H1 (cell line): ENCODE results near the gene STK32C. TPM values are rescaled to one million over a fixed set of nuclear protein-coding genes. Genes with fewer than 3 reads are reported as not detected.

Experiments
- CTCF ChIA-PET: fragments of 300-600 bp; sonication (Branson Sonifier 250); formaldehyde crosslinking; loops from one replicate; lab custom pipeline; 2021; ENCODE audit not compliant: partially characterized antibody; lab: Charles Lee
- POLR2A ChIA-PET: fragments of 300-600 bp; sonication (Branson Sonifier 250); formaldehyde crosslinking; loops from one replicate; lab custom pipeline; 2021; ENCODE audit warnings: inconsistent platforms; ENCODE audit not compliant: partially characterized antibody; lab: Charles Lee
- DNase-seq, 2 experiments: peaks; one replicate each; pipeline versions ENCODE4 v3.0.0 to v3.0.0-alpha.2; 2010 to 2022; ENCODE audit warnings: low spot score in 2 of 2, low read depth in 1 of 2, mixed read lengths in 1 of 2
- FAIRE-seq: peaks from 2 replicates; lab custom pipeline; 2011; peaks lifted over from hg19 to GRCh38; lab: Jason Lieb, UNC
- H2AFZ ChIP-seq: 2 replicates; pipeline ENCODE4 v1.8.1; 2012; ENCODE audit warnings: low read length, inconsistent platforms
- H2AK5ac ChIP-seq: 2 replicates; pipeline ENCODE4 v1.6.1; 2013; ENCODE audit warnings: low read depth, low read length
- H2BK120ac ChIP-seq: replicated peaks from 2 replicates; pipeline ENCODE3; 2013; ENCODE audit warnings: low read depth, low read length, inconsistent platforms
- H2BK12ac ChIP-seq: 2 replicates; pipeline ENCODE4 v1.6.1; 2013; ENCODE audit warnings: low read depth, low read length
- H2BK15ac ChIP-seq: 2 replicates; pipeline ENCODE4 v1.6.1; 2013; ENCODE audit warnings: low read length
- H2BK20ac ChIP-seq: 2 replicates; pipeline ENCODE4 v1.6.1; 2013; ENCODE audit warnings: low read length
- H2BK5ac ChIP-seq: 2 replicates; pipeline ENCODE4 v1.6.1; 2013; ENCODE audit warnings: low read depth, low read length
- H3K14ac ChIP-seq: 2 replicates; pipeline ENCODE4 v1.6.1; 2013; ENCODE audit warnings: inconsistent platforms; ENCODE audit not compliant: insufficient read length
- H3K18ac ChIP-seq: 2 replicates; pipeline ENCODE4 v1.6.1; 2013; ENCODE audit warnings: low read length; ENCODE audit errors: extremely low read depth
- H3K23ac ChIP-seq: 2 replicates; pipeline ENCODE4 v1.6.1; 2013; ENCODE audit warnings: inconsistent platforms; ENCODE audit not compliant: insufficient read length
- H3K23me2 ChIP-seq: 2 replicates; pipeline ENCODE4 v1.6.1; 2013; ENCODE audit warnings: low read depth, low read length
- H3K27ac ChIP-seq: 2 replicates; pipeline ENCODE4 v1.6.1; 2011; ENCODE audit warnings: low read depth, low read length, inconsistent platforms
- H3K27me3 ChIP-seq, 4 experiments: replicated peaks in 1 of 4; 1 replicate in 1 of 4; 2 replicates in 3 of 4; pipeline versions ENCODE4 v1.6.1 to v1.8.1; 2011 to 2013; ENCODE audit warnings: low read length in 3 of 4, mild to moderate bottlenecking in 3 of 4, inconsistent platforms in 2 of 4, mixed read lengths in 2 of 4, moderate library complexity in 1 of 4; ENCODE audit not compliant: control insufficient read depth in 3 of 4, insufficient read depth in 3 of 4; ENCODE audit errors: extremely low read depth in 1 of 4
- H3K36me3 ChIP-seq, 4 experiments: 2 replicates each; pipeline versions ENCODE4 v1.6.1 to v1.8.1; 2011 to 2013; ENCODE audit warnings: mild to moderate bottlenecking in 4 of 4, low read length in 3 of 4, moderate library complexity in 2 of 4, control low read depth in 1 of 4, inconsistent platforms in 1 of 4; ENCODE audit not compliant: insufficient read depth in 4 of 4, control insufficient read depth in 2 of 4
- H3K4ac ChIP-seq: replicated peaks from 2 replicates; pipeline ENCODE3; 2013; ENCODE audit warnings: low read length, low read depth, mixed read lengths, inconsistent platforms; ENCODE audit not compliant: insufficient read length
- H3K4me1 ChIP-seq, 4 experiments: replicated peaks in 1 of 4; 1 replicate in 1 of 4; 2 replicates in 3 of 4; pipeline versions ENCODE4 v1.6.1 to v1.8.1; 2011 to 2013; ENCODE audit warnings: low read length in 3 of 4, inconsistent platforms in 2 of 4, mixed read lengths in 1 of 4; ENCODE audit not compliant: insufficient read depth in 4 of 4, control insufficient read depth in 3 of 4
- H3K4me2 ChIP-seq, 2 experiments: 2 replicates each; pipeline versions ENCODE4 v1.6.1 to v1.8.1; 2011 to 2013; ENCODE audit warnings: low read depth in 2 of 2, low read length in 2 of 2, control low read depth in 1 of 2, inconsistent platforms in 1 of 2, mild to moderate bottlenecking in 1 of 2; ENCODE audit not compliant: insufficient read depth in 1 of 2
- H3K4me3 ChIP-seq, 4 experiments: fragments of 200-600, 300-600 bp in 1 of 4; sonication (generic), shearing (Covaris generic), sonication (Bioruptor Twin) in 1 of 4; 2 replicates each; pipeline versions ENCODE4 v1.5.1 to v1.8.1; 2011 to 2016; ENCODE audit warnings: low read length in 4 of 4, low read depth in 3 of 4, control low read depth in 2 of 4, inconsistent platforms in 2 of 4, mild to moderate bottlenecking in 2 of 4, mixed read lengths in 1 of 4, moderate library complexity in 1 of 4; ENCODE audit not compliant: insufficient read depth in 2 of 4; ENCODE audit errors: extremely low read depth in 1 of 4
- H3K56ac ChIP-seq: replicated peaks from 2 replicates; pipeline ENCODE3; 2013; ENCODE audit warnings: low read depth, mild to moderate bottlenecking, mixed read lengths, low read length, inconsistent platforms; ENCODE audit not compliant: insufficient read length
- H3K79me1 ChIP-seq: 2 replicates; pipeline ENCODE4 v1.6.1; 2013; ENCODE audit warnings: low read depth, low read length, control low read depth
- H3K79me2 ChIP-seq, 2 experiments: 2 replicates each; pipeline versions ENCODE4 v1.6.1 to v1.8.1; 2012 to 2013; ENCODE audit warnings: low read length in 2 of 2, mild to moderate bottlenecking in 2 of 2, inconsistent platforms in 1 of 2; ENCODE audit not compliant: insufficient read depth in 2 of 2, control insufficient read depth in 1 of 2
- H3K9ac ChIP-seq, 4 experiments: replicated peaks in 1 of 4; 1 replicate in 1 of 4; 2 replicates in 3 of 4; pipeline versions ENCODE4 v1.6.1 to v1.8.1; 2011 to 2013; ENCODE audit warnings: low read depth in 3 of 4, low read length in 3 of 4, control low read depth in 2 of 4, mild to moderate bottlenecking in 2 of 4, moderate library complexity in 2 of 4, inconsistent platforms in 1 of 4; ENCODE audit errors: extremely low read depth in 1 of 4
- H3K9me3 ChIP-seq, 2 experiments: 2 replicates each; pipeline versions ENCODE4 v1.6.1 to v1.8.1; 2012 to 2013; ENCODE audit warnings: mild to moderate bottlenecking in 2 of 2, moderate library complexity in 2 of 2, control low read depth in 1 of 2, inconsistent platforms in 1 of 2, low read depth in 1 of 2, low read length in 1 of 2, mixed read lengths in 1 of 2; ENCODE audit not compliant: insufficient read depth in 2 of 2
- H4K20me1 ChIP-seq, 2 experiments: replicated peaks in 1 of 2; 2 replicates each; pipeline versions ENCODE3 to v1.8.1; 2011 to 2013; ENCODE audit warnings: inconsistent platforms in 2 of 2, low read length in 2 of 2, mild to moderate bottlenecking in 1 of 2; ENCODE audit not compliant: insufficient read depth in 2 of 2, control insufficient read depth in 1 of 2
- H4K5ac ChIP-seq: 2 replicates; pipeline ENCODE4 v1.6.1; 2013; ENCODE audit warnings: low read length, low read depth, mixed read lengths, inconsistent platforms; ENCODE audit not compliant: insufficient read length
- H4K8ac ChIP-seq: 2 replicates; pipeline ENCODE4 v1.8.0; 2013; ENCODE audit warnings: mild to moderate bottlenecking, moderate library complexity, low read length, inconsistent platforms; ENCODE audit not compliant: insufficient read depth; ENCODE audit errors: extremely low read depth
- H4K91ac ChIP-seq: replicated peaks from 2 replicates; pipeline ENCODE3; 2013; ENCODE audit warnings: low read length, mixed read lengths, inconsistent platforms; ENCODE audit not compliant: insufficient read length
- CBX8 ChIP-seq: fragments of 300-800, 300-1000 bp; sonication (generic); IDR thresholded peaks from 2 replicates; pipeline ENCODE4 v1.7.1; 2016; ENCODE audit warnings: low read depth, low read length, borderline replicate concordance
- EGR1 ChIP-seq: IDR thresholded peaks from 2 replicates; pipeline ENCODE4 v1.6.1; 2011; ENCODE audit warnings: low read depth, low read length, borderline replicate concordance
- FOSL1 ChIP-seq: IDR thresholded peaks from 2 replicates; pipeline ENCODE4 v1.6.1; 2011; ENCODE audit warnings: mild to moderate bottlenecking, low read depth, low read length, moderate library complexity; ENCODE audit not compliant: insufficient read depth
- GTF2F1 ChIP-seq: IDR thresholded peaks from 2 replicates; pipeline ENCODE4 v1.6.1; 2012; ENCODE audit warnings: low read depth, low read length, improper control_type of control experiment, borderline replicate concordance
- HDAC2 ChIP-seq, 2 experiments: fragments of 300-600 bp in 1 of 2; sonication (generic) in 1 of 2; IDR thresholded peaks; 2 replicates each; pipeline ENCODE4 v1.6.1; 2011 to 2012; ENCODE audit warnings: low read depth in 2 of 2, low read length in 2 of 2, mild to moderate bottlenecking in 2 of 2, moderate library complexity in 2 of 2, borderline replicate concordance in 1 of 2, inconsistent platforms in 1 of 2
- HDAC6 ChIP-seq: IDR thresholded peaks from one replicate; pipeline ENCODE4 v1.7.1; 2012; ENCODE audit warnings: low read depth, mild to moderate bottlenecking, inconsistent platforms, low read length, moderate library complexity
- JUND ChIP-seq: IDR thresholded peaks from 2 replicates; pipeline ENCODE4 v1.6.1; 2011; ENCODE audit warnings: mild to moderate bottlenecking, improper control_type of control experiment, low read length
- KDM4A ChIP-seq: IDR thresholded peaks from one replicate; pipeline ENCODE4 v1.7.1; 2012; ENCODE audit warnings: low read depth, mild to moderate bottlenecking, moderate library complexity, low read length, inconsistent platforms; ENCODE audit not compliant: severe bottlenecking
- KDM5A ChIP-seq: fragments of 200-600 bp; IDR thresholded peaks from 2 replicates; pipeline ENCODE4 v1.7.1; 2012; ENCODE audit warnings: mild to moderate bottlenecking, low read length, inconsistent platforms, mixed read lengths
- POLR2AphosphoS5 ChIP-seq: IDR thresholded peaks from 2 replicates; pipeline ENCODE4 v1.6.1; 2011; ENCODE audit warnings: low read depth, low read length
- TCF12 ChIP-seq: IDR thresholded peaks from 2 replicates; pipeline ENCODE4 v1.6.1; 2011; ENCODE audit warnings: low read depth, mild to moderate bottlenecking, low read length
- WGBS, 2 experiments: shearing (Covaris generic) in 1 of 2; methylation state at CpG; one replicate each; pipeline versions ENCODE4 v1.1.6 to v1.1.7; 2013 to 2015; ENCODE audit warnings: low lambda C conversion rate in 2 of 2, mixed read lengths in 2 of 2, inconsistent platforms in 1 of 2, low coverage in 1 of 2, missing lambda C conversion rate in 1 of 2; ENCODE audit not compliant: insufficient replicate concordance in 2 of 2, insufficient coverage in 1 of 2, insufficient read length in 1 of 2; ENCODE audit errors: extremely low coverage in 1 of 2, missing lambda C conversion rate in 1 of 2; 5-methylcytosine and 5-hydroxymethylcytosine counted together
- polyA plus RNA-seq, 7 experiments: library from polyadenylated mRNA; depleted of rRNA in 3 of 7; stranded (reverse) in 5 of 7; unstranded in 2 of 7; fragments of >200 nt in 5 of 7; fragments of 200-250 nt in 2 of 7; gene quantifications; 1 replicate in 5 of 7; 2 replicates in 1 of 7; 4 replicates in 1 of 7; pipeline versions ENCODE4 v1.2.1 to v1.2.3, GENCODE V29; 2011 to 2013; ENCODE audit warnings: missing spikeins in 2 of 7, mixed read lengths in 2 of 7
- total RNA-seq: library from RNA; stranded (reverse); fragmentation: NEBNext Ultra II Directional; extraction: Animal tissue kit (Norgen Biotek cat#: 25700); gene quantifications from 2 replicates; pipeline ENCODE4 v1.2.1, GENCODE V29; 2021
- TF ChIP-seq, protein P1 (sequence below): IDR thresholded peaks from 2 replicates; pipeline ENCODE4 v1.6.1; 2012; ENCODE audit warnings: low read length, inconsistent platforms

STK32C gene
- total and polyA plus RNA-seq, 2 of the 8 experiments (the other 6 are each of a cell fraction or from before 2014, with no cell fraction given) = 10.6 to 15.6 TPM

- WGBS, 2 experiments = 94% methylated on average over 24 of the region's 28 CpGs; no CpG with 5 or more reads in 1 of the 2 experiments
- H3K23me2 ChIP-seq = no peaks in the 10 kb centered on the region
- no peak overlapping the region for H4K91ac ChIP-seq
- H3K4me2 ChIP-seq = no peak overlapping the region
- H3K14ac ChIP-seq = no peak overlapping the region
- no peak overlapping the region for H2BK12ac ChIP-seq
- ChIA-PET POLR2A (no interaction called here), CTCF (interaction anchor here (1.2 kb wide), 1 partner anchor 16 kb away, joined by 3 read pairs; no protein-coding TSS in a partner anchor)
- no peak overlapping the region; the same call in 1 of the 2 replicates for H3K18ac ChIP-seq
- no peak overlapping the region for H2AK5ac ChIP-seq
- H3K23ac ChIP-seq = no peak overlapping the region
- H3K36me3 ChIP-seq = no peaks in the 10 kb centered on the region
- DNase-seq (no peak), FAIRE-seq (no peak)
- H3K56ac ChIP-seq = no peak overlapping the region
- no peak overlapping the region for H2AFZ ChIP-seq
- no peak overlapping the region for H3K4me3 ChIP-seq
- H2BK20ac ChIP-seq = no peak overlapping the region
- no peaks in the 10 kb centered on the region for H3K79me2 ChIP-seq
- H3K4ac ChIP-seq = no peak overlapping the region
- H2BK15ac ChIP-seq = no peak overlapping the region
- H4K20me1 ChIP-seq = no peaks in the 10 kb centered on the region
- H4K8ac ChIP-seq = no peak overlapping the region
- H3K79me1 ChIP-seq = no peaks in the 10 kb centered on the region
- H4K5ac ChIP-seq = no peak overlapping the region
- H3K9me3 ChIP-seq = no peaks in the 10 kb centered on the region
- H3K27me3 ChIP-seq = no peaks in the 10 kb centered on the region; a peak in 1 of 7 replicates
- no peak overlapping the region for H3K27ac ChIP-seq
- no peak overlapping the region for H2BK120ac ChIP-seq
- peaks cover 0 to 5% (median 2%) of the 10 kb centered on the region in 4 experiments; a peak in 3 of 7 replicates for H3K4me1 ChIP-seq
- H2BK5ac ChIP-seq = no peak overlapping the region
- H3K9ac ChIP-seq = no peak overlapping the region
- TF ChIP-seq POLR2AphosphoS5 (no peak), HDAC2 (IDR thresholded peaks at IDR 0.05; ENCODE audit: borderline replicate concordance in 1 of 2, low read depth in 2 of 2, low read length in 2 of 2) (no peak), CBX8 (no peak), HDAC6 (no peak), KDM4A (no peak), FOSL1 (no peak), KDM5A (no peak), GTF2F1 (no peak), TCF12 (no peak), JUND (no peak), EGR1 (no peak)
- TF ChIP-seq, protein P1, sequence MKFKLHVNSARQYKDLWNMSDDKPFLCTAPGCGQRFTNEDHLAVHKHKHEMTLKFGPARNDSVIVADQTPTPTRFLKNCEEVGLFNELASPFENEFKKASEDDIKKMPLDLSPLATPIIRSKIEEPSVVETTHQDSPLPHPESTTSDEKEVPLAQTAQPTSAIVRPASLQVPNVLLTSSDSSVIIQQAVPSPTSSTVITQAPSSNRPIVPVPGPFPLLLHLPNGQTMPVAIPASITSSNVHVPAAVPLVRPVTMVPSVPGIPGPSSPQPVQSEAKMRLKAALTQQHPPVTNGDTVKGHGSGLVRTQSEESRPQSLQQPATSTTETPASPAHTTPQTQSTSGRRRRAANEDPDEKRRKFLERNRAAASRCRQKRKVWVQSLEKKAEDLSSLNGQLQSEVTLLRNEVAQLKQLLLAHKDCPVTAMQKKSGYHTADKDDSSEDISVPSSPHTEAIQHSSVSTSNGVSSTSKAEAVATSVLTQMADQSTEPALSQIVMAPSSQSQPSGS = no peak
These were observed 139.1 kb downstream of the STK32C start for GRCh38 chr10:132168571-132169030.
